ENCODE results near the gene CCSER1.

The CCSER1 gene

GRCh38 chr4:90162566-90162965, 35.4 kb downstream of the CCSER1 start:
- Histone ChIP-seq H3K9me3 (ENCODE audit: insufficient read depth, low read length) (no peaks in the 10 kb centered on the region), H3F3A (ENCODE audit: insufficient read depth) (no peaks in the 10 kb centered on the region), H3K79me2 (ENCODE audit: insufficient read depth, low read length) (no peaks in the 10 kb centered on the region), H3K4me2 (ENCODE audit: low read depth, low read length, poor library complexity, severe bottlenecking) (no peak overlapping the region), H2AFZ (ENCODE audit: low read depth, low read length, severe bottlenecking) (no peak overlapping the region), H3K4me3 (ENCODE audit: insufficient read depth, low read length, poor library complexity, severe bottlenecking) (no peak overlapping the region), H3K27ac (ENCODE audit: low read depth, low read length) (no peak overlapping the region), H3K9me2 (replicated peaks; ENCODE audit: insufficient read depth, low read length) (no peaks in the 10 kb centered on the region), H3K36me3 (ENCODE audit: low read length) (no peaks in the 10 kb centered on the region), H3K9ac (ENCODE audit: low read length) (no peak overlapping the region), H4K20me1 (ENCODE audit: low read depth, low read length) (no peaks in the 10 kb centered on the region), H3K27me3 (ENCODE audit: low read length) (no peaks in the 10 kb centered on the region)
- no peak for TF ChIP-seq CTCF (IDR thresholded peaks at IDR 0.05; ENCODE audit: insufficient read depth, low read length, poor library complexity, severe bottlenecking)
- no peak for TF ChIP-seq EZH2phosphoT487 (conservative IDR thresholded peaks at IDR 0.05; ENCODE audit: low read length)

- Histone ChIP-seq H3K9ac (ENCODE audit: low read length) (no peak overlapping the region), H3K79me2 (ENCODE audit: insufficient read depth, low read length) (no peaks in the 10 kb centered on the region)
These were observed 36.7 kb downstream of the CCSER1 start for GRCh38 chr4:90163872-90164271.

GRCh38 chr4:90165883-90166282, 38.7 kb downstream of the CCSER1 start:
- TF ChIP-seq EZH2phosphoT487 (conservative IDR thresholded peaks at IDR 0.05; ENCODE audit: low read length) = no peak
- no peak for TF ChIP-seq CTCF (IDR thresholded peaks at IDR 0.05; ENCODE audit: insufficient read depth, low read length, poor library complexity, severe bottlenecking)
- Histone ChIP-seq H3K4me3 (ENCODE audit: insufficient read depth, low read length, poor library complexity, severe bottlenecking) (no peak overlapping the region), H3K27me3 (ENCODE audit: low read length) (no peaks in the 10 kb centered on the region), H3K9ac (ENCODE audit: low read length) (no peak overlapping the region), H4K20me1 (ENCODE audit: low read depth, low read length) (no peaks in the 10 kb centered on the region), H3K27ac (ENCODE audit: low read depth, low read length) (no peak overlapping the region), H3K36me3 (ENCODE audit: low read length) (no peaks in the 10 kb centered on the region), H3K9me3 (ENCODE audit: insufficient read depth, low read length) (no peaks in the 10 kb centered on the region), H3F3A (ENCODE audit: insufficient read depth) (no peaks in the 10 kb centered on the region), H3K4me2 (ENCODE audit: low read depth, low read length, poor library complexity, severe bottlenecking) (no peak overlapping the region), H3K9me2 (replicated peaks; ENCODE audit: insufficient read depth, low read length) (no peaks in the 10 kb centered on the region), H2AFZ (ENCODE audit: low read depth, low read length, severe bottlenecking) (no peak overlapping the region), H3K79me2 (ENCODE audit: insufficient read depth, low read length) (no peaks in the 10 kb centered on the region)

More at GRCh38 chr4:90163872-90164271, 36.7 kb downstream of the CCSER1 start:
- H3K4me2 ChIP-seq (ENCODE audit: low read depth, low read length, poor library complexity, severe bottlenecking) = no peak overlapping the region
- H3K4me3 ChIP-seq (ENCODE audit: insufficient read depth, low read length, poor library complexity, severe bottlenecking) = no peak overlapping the region
- no peak overlapping the region for H3K27ac ChIP-seq (ENCODE audit: low read depth, low read length)
- TF ChIP-seq EZH2phosphoT487 (conservative IDR thresholded peaks at IDR 0.05; ENCODE audit: low read length) = no peak
- no peak for TF ChIP-seq CTCF (IDR thresholded peaks at IDR 0.05; ENCODE audit: insufficient read depth, low read length, poor library complexity, severe bottlenecking)
- H3K9me2 ChIP-seq (replicated peaks; ENCODE audit: insufficient read depth, low read length) = no peaks in the 10 kb centered on the region
- no peaks in the 10 kb centered on the region for H3K9me3 ChIP-seq (ENCODE audit: insufficient read depth, low read length)
- H3F3A ChIP-seq (ENCODE audit: insufficient read depth) = no peaks in the 10 kb centered on the region
- no peaks in the 10 kb centered on the region for H4K20me1 ChIP-seq (ENCODE audit: low read depth, low read length)
- H3K27me3 ChIP-seq (ENCODE audit: low read length) = no peaks in the 10 kb centered on the region
- H3K36me3 ChIP-seq (ENCODE audit: low read length) = no peaks in the 10 kb centered on the region
- no peak overlapping the region for H2AFZ ChIP-seq (ENCODE audit: low read depth, low read length, severe bottlenecking)

All from SU-DHL-6 (cell line).